ENCODE data around the gene SCFD1.

SCFD1 gene

GRCh38 chr14:30770376-30770775 is 148.3 kb downstream of the SCFD1 start:
- no peaks in the 10 kb centered on the region; the same call in 1 of the 2 replicates for H3K9me3 ChIP-seq (ENCODE audit: control insufficient read depth, insufficient read depth, low read length)
- H3K4me1 ChIP-seq (ENCODE audit: insufficient read depth, low read length): no peaks in the 10 kb centered on the region
- no peaks in the 10 kb centered on the region for H3K36me3 ChIP-seq (ENCODE audit: insufficient read depth, low read length)
- H3K9ac ChIP-seq (ENCODE audit: low read depth, low read length): no peak overlapping the region

- Histone ChIP-seq H3K36me3 (ENCODE audit: insufficient read depth, low read length) (no peaks in the 10 kb centered on the region), H3K9ac (ENCODE audit: low read depth, low read length) (no peak overlapping the region), H3K4me1 (ENCODE audit: insufficient read depth, low read length) (no peaks in the 10 kb centered on the region), H3K9me3 (ENCODE audit: control insufficient read depth, insufficient read depth, low read length) (no peaks in the 10 kb centered on the region)
Observed at GRCh38 chr14:30771595-30771994, 149.5 kb downstream of the SCFD1 start.

GRCh38 chr14:30779210-30779609 is 157.1 kb downstream of the SCFD1 start:
- H3K9me3 ChIP-seq (ENCODE audit: control insufficient read depth, insufficient read depth, low read length): no peaks in the 10 kb centered on the region
- H3K36me3 ChIP-seq (ENCODE audit: insufficient read depth, low read length): no peaks in the 10 kb centered on the region
- no peaks in the 10 kb centered on the region for H3K4me1 ChIP-seq (ENCODE audit: insufficient read depth, low read length)
- no peak overlapping the region for H3K9ac ChIP-seq (ENCODE audit: low read depth, low read length)
